H9 (cell line): ENCODE results near the gene RFX4. TPM values are rescaled to one million over a fixed set of nuclear protein-coding genes. Genes with fewer than 3 reads are reported as not detected.

Experiments used
- DNase-seq: peaks from one replicate; pipeline ENCODE4 v3.0.0-alpha.2; 2017
- H2AFZ ChIP-seq: one replicate; pipeline ENCODE4 v1.6.1; 2013; ENCODE audit warnings: mild to moderate bottlenecking, low read length, control low read depth, moderate library complexity
- H2AK5ac ChIP-seq: 2 replicates; pipeline ENCODE4 v1.6.1; 2013; ENCODE audit warnings: low read length, control low read depth, mixed read lengths; ENCODE audit not compliant: insufficient read length
- H2BK120ac ChIP-seq: one replicate; pipeline ENCODE4 v1.6.1; 2013; ENCODE audit warnings: low read depth, mild to moderate bottlenecking, low read length, control low read depth, inconsistent platforms; ENCODE audit not compliant: poor library complexity, severe bottlenecking
- H2BK12ac ChIP-seq: 2 replicates; pipeline ENCODE4 v1.6.1; 2013; ENCODE audit warnings: low read length, control low read depth, mixed read lengths, low read depth; ENCODE audit not compliant: insufficient read length
- H2BK15ac ChIP-seq: 2 replicates; pipeline ENCODE4 v1.6.1; 2013; ENCODE audit warnings: low read depth, low read length, control low read depth
- H2BK20ac ChIP-seq: one replicate; pipeline ENCODE4 v1.6.1; 2013; ENCODE audit warnings: low read depth, mild to moderate bottlenecking, low read length, control low read depth, inconsistent platforms; ENCODE audit not compliant: poor library complexity, severe bottlenecking
- H2BK5ac ChIP-seq: 2 replicates; pipeline ENCODE4 v1.6.1; 2013; ENCODE audit warnings: low read length, control low read depth, mixed read lengths; ENCODE audit not compliant: insufficient read length
- H3K14ac ChIP-seq: 2 replicates; pipeline ENCODE4 v1.6.1; 2013; ENCODE audit warnings: low read length, control low read depth; ENCODE audit not compliant: insufficient read depth
- H3K18ac ChIP-seq: 2 replicates; pipeline ENCODE4 v1.6.1; 2013; ENCODE audit warnings: low read depth, mild to moderate bottlenecking, mixed read lengths, low read length, control low read depth; ENCODE audit not compliant: insufficient read length
- H3K23ac ChIP-seq: 2 replicates; pipeline ENCODE4 v1.6.1; 2013; ENCODE audit warnings: low read length, control low read depth, mixed read lengths, low read depth; ENCODE audit not compliant: insufficient read length
- H3K23me2 ChIP-seq: 2 replicates; pipeline ENCODE4 v1.6.1; 2013; ENCODE audit warnings: low read depth, mild to moderate bottlenecking, mixed read lengths, low read length, control low read depth; ENCODE audit not compliant: insufficient read length, poor library complexity, severe bottlenecking
- H3K27ac ChIP-seq: 2 replicates; pipeline ENCODE4 v1.5.1; 2013; ENCODE audit warnings: low read length, control low read depth, mixed read lengths, low read depth; ENCODE audit not compliant: insufficient read length
- H3K27me3 ChIP-seq: 2 replicates; pipeline ENCODE4 v1.6.1; 2013; ENCODE audit warnings: low read length, control low read depth, inconsistent platforms; ENCODE audit not compliant: insufficient read depth
- H3K4ac ChIP-seq: 2 replicates; pipeline ENCODE4 v1.6.1; 2013; ENCODE audit warnings: low read depth, mild to moderate bottlenecking, control low read depth, inconsistent platforms, low read length, moderate library complexity
- H3K4me1 ChIP-seq: 2 replicates; pipeline ENCODE4 v1.6.1; 2013; ENCODE audit warnings: low read length, control low read depth, inconsistent platforms; ENCODE audit not compliant: insufficient read depth
- H3K4me2 ChIP-seq: 2 replicates; pipeline ENCODE4 v1.6.1; 2013; ENCODE audit warnings: low read length, control low read depth, mixed read lengths; ENCODE audit not compliant: insufficient read length, insufficient read depth
- H3K56ac ChIP-seq: 2 replicates; pipeline ENCODE4 v1.6.1; 2013; ENCODE audit warnings: low read depth, mild to moderate bottlenecking, mixed read lengths, low read length, control low read depth; ENCODE audit not compliant: insufficient read length
- H3K79me1 ChIP-seq: 2 replicates; pipeline ENCODE4 v1.6.1; 2013; ENCODE audit warnings: low read depth, mild to moderate bottlenecking, moderate library complexity, low read length, control low read depth, inconsistent platforms; ENCODE audit not compliant: insufficient read depth, poor library complexity, severe bottlenecking
- H3K79me2 ChIP-seq: 2 replicates; pipeline ENCODE4 v1.6.1; 2013; ENCODE audit warnings: low read length, control low read depth, inconsistent platforms; ENCODE audit not compliant: insufficient read depth
- H3K9ac ChIP-seq: 2 replicates; pipeline ENCODE4 v1.6.1; 2013; ENCODE audit warnings: low read length, control low read depth, mixed read lengths; ENCODE audit not compliant: insufficient read length; ENCODE audit errors: extremely low read depth
- H3K9me3 ChIP-seq: one replicate; pipeline ENCODE4 v1.6.1; 2013; ENCODE audit warnings: low read depth, low read length, inconsistent platforms; ENCODE audit not compliant: control insufficient read depth
- H3T11ph ChIP-seq: one replicate; pipeline ENCODE4 v1.6.1; 2013; ENCODE audit warnings: mild to moderate bottlenecking, low read length, control low read depth, inconsistent platforms
- H4K20me1 ChIP-seq: one replicate; pipeline ENCODE4 v1.6.1; 2013; ENCODE audit not compliant: control insufficient read depth, insufficient read length, insufficient read depth
- H4K5ac ChIP-seq: 2 replicates; pipeline ENCODE4 v1.6.1; 2013; ENCODE audit warnings: low read depth, mild to moderate bottlenecking, mixed read lengths, low read length, control low read depth; ENCODE audit not compliant: insufficient read length
- H4K8ac ChIP-seq: replicated peaks from 2 replicates; pipeline ENCODE4 v1.6.1; 2013; ENCODE audit warnings: low read length, control low read depth, mixed read lengths, low read depth; ENCODE audit not compliant: insufficient read length
- H4K91ac ChIP-seq: 2 replicates; pipeline ENCODE4 v1.6.1; 2013; ENCODE audit warnings: low read depth, mild to moderate bottlenecking, moderate library complexity, mixed read lengths, low read length, control low read depth; ENCODE audit not compliant: insufficient read length
- H3K27ac Mint-ChIP-seq, 3 experiments: 2 replicates in 2 of 3; 3 replicates in 1 of 3; pipeline ENCODE4 v1.8.0; 2020 to 2021; ENCODE audit warnings: mixed read lengths in 3 of 3, mild to moderate bottlenecking in 1 of 3, moderate library complexity in 1 of 3
- H3K27me3 Mint-ChIP-seq: 2 replicates; pipeline ENCODE4 v1.8.0; 2021; ENCODE audit warnings: low read depth, mild to moderate bottlenecking, moderate library complexity, mixed read lengths
- H3K36me3 Mint-ChIP-seq, 3 experiments: 2 replicates in 2 of 3; 3 replicates in 1 of 3; pipeline ENCODE4 v1.8.0; 2020 to 2021; ENCODE audit warnings: low read depth in 3 of 3, mixed read lengths in 3 of 3; ENCODE audit not compliant: insufficient read depth in 1 of 3
- H3K4me1 Mint-ChIP-seq, 2 experiments: 2 replicates each; pipeline ENCODE4 v1.8.0; 2020; ENCODE audit warnings: mixed read lengths in 2 of 2
- H3K4me3 Mint-ChIP-seq, 2 experiments: 2 replicates in 1 of 2; 3 replicates in 1 of 2; pipeline ENCODE4 v1.8.0; 2020 to 2021; ENCODE audit warnings: mild to moderate bottlenecking in 2 of 2, mixed read lengths in 2 of 2, moderate library complexity in 1 of 2
- H3K9me3 Mint-ChIP-seq, 2 experiments: 2 replicates in 1 of 2; 3 replicates in 1 of 2; pipeline ENCODE4 v1.8.0; 2020; ENCODE audit warnings: mild to moderate bottlenecking in 2 of 2, mixed read lengths in 2 of 2, moderate library complexity in 1 of 2
- WGBS: extraction: QIAGEN DNeasy Blood & Tissue Kit; methylation state at CpG from one replicate; pipeline ENCODE4 v1.1.7; 2013; ENCODE audit warnings: missing lambda C conversion rate, low lambda C conversion rate, mixed read lengths; ENCODE audit not compliant: insufficient read length; ENCODE audit errors: extremely low coverage; 5-methylcytosine and 5-hydroxymethylcytosine counted together
- total RNA-seq: library from RNA; stranded (reverse); gene quantifications from 2 replicates; pipeline ENCODE4 v1.2.1, GENCODE V29; 2021
- TF ChIP-seq, protein P1 (sequence below): fragments of 200-600 bp; sonication (generic); conservative IDR thresholded peaks from 3 replicates; pipeline ENCODE4 v1.8.0; 2021; ENCODE audit warnings: antibody characterized with exemption, mild to moderate bottlenecking

The RFX4 gene
- total RNA-seq, 1 experiment from 2014 or later = 0.57 TPM

DNA sequence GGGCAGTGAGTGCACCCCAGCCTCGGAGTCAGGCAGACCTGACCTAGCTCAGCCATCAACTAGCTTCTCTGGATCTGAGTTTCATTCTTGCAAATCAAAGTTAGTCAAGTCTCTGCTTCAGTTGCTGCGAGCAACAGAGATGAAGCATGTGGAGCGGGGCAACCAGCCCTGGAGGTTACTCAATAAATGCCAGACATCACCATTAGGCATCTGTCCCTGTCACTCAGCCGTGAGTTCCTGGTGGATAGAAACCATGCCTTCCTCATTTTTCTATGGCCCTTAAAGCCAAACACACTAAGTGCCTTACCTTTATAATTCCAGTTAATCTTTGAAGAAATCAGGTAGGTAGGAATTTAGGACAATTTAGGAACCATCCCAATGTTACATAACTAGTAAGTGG is 19.3 kb downstream of the RFX4 start:
- Mint-ChIP-seq H3K4me3 (peak overlapping the region in 1 of 2 experiments; percentile 58; a peak in 2 of 5 replicates), H3K27ac (no peak overlapping the region)

More for the DNA sequence above, 19.3 kb downstream of the RFX4 start:
- WGBS = no CpG with 5 or more reads among the region's 4 CpGs
- Histone ChIP-seq H3K23ac (no peak overlapping the region), H2BK12ac (no peak overlapping the region), H2BK20ac (no peak overlapping the region), H4K8ac (no peak overlapping the region), H3K18ac (no peak overlapping the region), H3K27ac (no peak overlapping the region), H3K9me3 (no peaks in the 10 kb centered on the region), H3K79me1 (no peaks in the 10 kb centered on the region), H2BK15ac (no peak overlapping the region), H3T11ph (no peak overlapping the region), H2BK120ac (no peak overlapping the region), H2AK5ac (no peak overlapping the region), H3K56ac (no peak overlapping the region), H3K27me3 (no peaks in the 10 kb centered on the region), H3K4me1 (peaks cover 3% of the 10 kb centered on the region), H2AFZ (no peak overlapping the region), H4K5ac (no peak overlapping the region), H3K79me2 (no peaks in the 10 kb centered on the region), H3K4ac (no peak overlapping the region), H3K14ac (no peak overlapping the region), H3K4me2 (no peak overlapping the region), H3K9ac (no peak overlapping the region), H3K23me2 (no peaks in the 10 kb centered on the region), H4K20me1 (no peaks in the 10 kb centered on the region), H4K91ac (no peak overlapping the region), H2BK5ac (no peak overlapping the region)
- DNase-seq = no peak
- Mint-ChIP-seq H3K9me3 (no peaks in the 10 kb centered on the region; a peak in 1 of 5 replicates), H3K36me3 (no peaks in the 10 kb centered on the region), H3K4me1 (peaks cover 17 to 19% of the 10 kb centered on the region in 2 experiments), H3K27me3 (peaks cover 56% of the 10 kb centered on the region)
- TF ChIP-seq, protein P1, sequence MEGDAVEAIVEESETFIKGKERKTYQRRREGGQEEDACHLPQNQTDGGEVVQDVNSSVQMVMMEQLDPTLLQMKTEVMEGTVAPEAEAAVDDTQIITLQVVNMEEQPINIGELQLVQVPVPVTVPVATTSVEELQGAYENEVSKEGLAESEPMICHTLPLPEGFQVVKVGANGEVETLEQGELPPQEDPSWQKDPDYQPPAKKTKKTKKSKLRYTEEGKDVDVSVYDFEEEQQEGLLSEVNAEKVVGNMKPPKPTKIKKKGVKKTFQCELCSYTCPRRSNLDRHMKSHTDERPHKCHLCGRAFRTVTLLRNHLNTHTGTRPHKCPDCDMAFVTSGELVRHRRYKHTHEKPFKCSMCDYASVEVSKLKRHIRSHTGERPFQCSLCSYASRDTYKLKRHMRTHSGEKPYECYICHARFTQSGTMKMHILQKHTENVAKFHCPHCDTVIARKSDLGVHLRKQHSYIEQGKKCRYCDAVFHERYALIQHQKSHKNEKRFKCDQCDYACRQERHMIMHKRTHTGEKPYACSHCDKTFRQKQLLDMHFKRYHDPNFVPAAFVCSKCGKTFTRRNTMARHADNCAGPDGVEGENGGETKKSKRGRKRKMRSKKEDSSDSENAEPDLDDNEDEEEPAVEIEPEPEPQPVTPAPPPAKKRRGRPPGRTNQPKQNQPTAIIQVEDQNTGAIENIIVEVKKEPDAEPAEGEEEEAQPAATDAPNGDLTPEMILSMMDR = no peak
